Caco-2 (cell line): ENCODE data around the gene UCP2. TPM values are rescaled to one million over a fixed set of nuclear protein-coding genes. Genes with fewer than 3 reads are reported as not detected.
A peak's percentile ranks its signal among the peaks of the same experiment; 100 is the strongest.

ENCODE experiments used
- BruUV-seq: library from RNA; stranded (reverse); fragments of 400-500 nt; replicated peaks from 2 replicates; lab custom pipeline; 2021; lab: Mats Ljungman, UMichigan
- CTCF ChIA-PET: fragments of 300-600 bp; sonication (Branson Sonifier 250); formaldehyde crosslinking; loops from one replicate; lab custom pipeline; 2022; ENCODE audit warnings: antibody characterized with exemption; lab: Charles Lee
- POLR2A ChIA-PET: fragments of 300-600 bp; sonication (Branson Sonifier 250); formaldehyde crosslinking; loops from one replicate; lab custom pipeline; 2022; ENCODE audit warnings: antibody characterized with exemption; lab: Charles Lee
- DNase-seq, 2 experiments: peaks; one replicate each; pipeline versions ENCODE4 v3.0.0 to v3.0.0-alpha.2; 2020 to 2022
- H3K27me3 ChIP-seq: replicated peaks from 2 replicates; pipeline ENCODE4 v1.6.0; 2011; ENCODE audit warnings: low read length; ENCODE audit not compliant: control insufficient read depth, insufficient read depth
- H3K36me3 ChIP-seq: 2 replicates; pipeline ENCODE4 v1.5.1; 2011; ENCODE audit warnings: low read length; ENCODE audit not compliant: control insufficient read depth, insufficient read depth
- H3K4me1 ChIP-seq: fragments of 250-450 bp; sonication (Bioruptor Pico); 2 replicates; pipeline ENCODE4 v1.5.1; 2020; ENCODE audit warnings: mild to moderate bottlenecking
- H3K4me3 ChIP-seq: 2 replicates; pipeline ENCODE4 v1.5.1; 2011; ENCODE audit warnings: low read depth, mild to moderate bottlenecking, control low read depth, low read length
- H3K9me3 ChIP-seq: fragments of 250-450 bp; sonication (Bioruptor Pico); 2 replicates; pipeline ENCODE4 v1.5.1; 2020; ENCODE audit warnings: mild to moderate bottlenecking, moderate library complexity
- H3K27ac Mint-ChIP-seq: one replicate; pipeline ENCODE4 v1.8.0; 2022; ENCODE audit warnings: mixed read lengths; ENCODE audit not compliant: unreplicated experiment
- H3K27me3 Mint-ChIP-seq: one replicate; pipeline ENCODE4 v1.8.0; 2022; ENCODE audit warnings: mixed read lengths; ENCODE audit not compliant: insufficient read depth, unreplicated experiment
- H3K36me3 Mint-ChIP-seq: one replicate; pipeline ENCODE4 v1.8.0; 2022; ENCODE audit warnings: mild to moderate bottlenecking, mixed read lengths; ENCODE audit not compliant: insufficient read depth, unreplicated experiment
- H3K4me1 Mint-ChIP-seq: one replicate; pipeline ENCODE4 v1.8.0; 2022; ENCODE audit warnings: low read depth, mixed read lengths; ENCODE audit not compliant: unreplicated experiment
- H3K4me3 Mint-ChIP-seq: one replicate; pipeline ENCODE4 v1.8.0; 2022; ENCODE audit warnings: mild to moderate bottlenecking, moderate library complexity, mixed read lengths; ENCODE audit not compliant: unreplicated experiment
- H3K9me3 Mint-ChIP-seq: one replicate; pipeline ENCODE4 v1.8.0; 2022; ENCODE audit warnings: mixed read lengths; ENCODE audit not compliant: unreplicated experiment
- CTCF ChIP-seq, 2 experiments: fragments of 200-600 bp in 1 of 2; IDR thresholded peaks; 1 replicate in 1 of 2; 2 replicates in 1 of 2; pipeline versions ENCODE4 v1.5.1 to v1.8.0; 2011 to 2022; ENCODE audit warnings: antibody characterized with exemption in 1 of 2, control low read depth in 1 of 2, inconsistent platforms in 1 of 2, low read depth in 1 of 2, low read length in 1 of 2, mild to moderate bottlenecking in 1 of 2, moderate library complexity in 1 of 2; ENCODE audit not compliant: insufficient read depth in 1 of 2, severe bottlenecking in 1 of 2, unreplicated experiment in 1 of 2
- intact Hi-C: fragments of 100-400 bp; cut with micrococcal nuclease; formaldehyde crosslinking; loops from one replicate; pipeline ENCODE4 v1.10.0; 2022; ENCODE audit not compliant: unreplicated experiment
- total RNA-seq: library from RNA; stranded (reverse); gene quantifications from 2 replicates; pipeline ENCODE4 v1.2.3, GENCODE V29; 2022

Gene UCP2
- total RNA-seq, 1 experiment from 2014 or later: 144 TPM

- H3K27me3 Mint-ChIP-seq: no peaks in the 10 kb centered on the region
- no TSS peak for BruUV-seq
- peaks cover 56% of the 10 kb centered on the region for H3K36me3 Mint-ChIP-seq
Measured at GRCh38 chr11:73977856-73978519, 4.7 kb downstream of the UCP2 start.

GRCh38 chr11:73976451-73977151 lies 6.0 kb downstream of the UCP2 start:
- no TSS peak for BruUV-seq

More at GRCh38 chr11:73977856-73978519, 4.7 kb downstream of the UCP2 start:
- Mint-ChIP-seq H3K4me1 (no peaks in the 10 kb centered on the region), H3K27ac (no peak overlapping the region), H3K9me3 (no peaks in the 10 kb centered on the region), H3K4me3 (no peak overlapping the region)
- ChIA-PET POLR2A (no interaction called here), CTCF (no interaction called here)
- Histone ChIP-seq H3K4me3 (no peak overlapping the region), H3K27me3 (no peaks in the 10 kb centered on the region), H3K36me3 (peaks cover 22% of the 10 kb centered on the region), H3K9me3 (no peaks in the 10 kb centered on the region), H3K4me1 (peaks cover 7% of the 10 kb centered on the region)
- peak in 1 of 2 experiments; percentile 34 for DNase-seq
- intact Hi-C loops: no loop called here
- TF ChIP-seq CTCF (IDR thresholded peaks at IDR 0.05; ENCODE audit: insufficient read depth in 1 of 2, low read depth in 1 of 2, low read length in 1 of 2, severe bottlenecking in 1 of 2, unreplicated experiment in 1 of 2): no peak

GRCh38 chr11:73975479-73975757 lies 7.2 kb downstream of the UCP2 start:
- Mint-ChIP-seq H3K4me1 (no peaks in the 10 kb centered on the region), H3K27me3 (no peaks in the 10 kb centered on the region), H3K36me3 (peaks cover 43% of the 10 kb centered on the region), H3K9me3 (no peaks in the 10 kb centered on the region), H3K4me3 (no peak overlapping the region), H3K27ac (no peak overlapping the region)
- Histone ChIP-seq H3K27me3 (no peaks in the 10 kb centered on the region), H3K4me3 (no peak overlapping the region), H3K4me1 (no peaks in the 10 kb centered on the region), H3K9me3 (no peaks in the 10 kb centered on the region), H3K36me3 (peaks cover 18% of the 10 kb centered on the region)
- ChIA-PET POLR2A (no interaction called here), CTCF (no interaction called here)
- BruUV-seq: no TSS peak
- no peak for TF ChIP-seq CTCF (IDR thresholded peaks at IDR 0.05; ENCODE audit: insufficient read depth in 1 of 2, low read depth in 1 of 2, low read length in 1 of 2, severe bottlenecking in 1 of 2, unreplicated experiment in 1 of 2)
- intact Hi-C loops: no loop called here
- peak in 1 of 2 experiments; percentile 30 for DNase-seq

More at GRCh38 chr11:73976451-73977151, 6.0 kb downstream of the UCP2 start:
- H3K4me1 Mint-ChIP-seq: no peaks in the 10 kb centered on the region
- intact Hi-C loops: no loop called here
- DNase-seq: peak in 1 of 2 experiments; percentile 26
- CTCF ChIA-PET: no interaction called here
- no peaks in the 10 kb centered on the region for H3K9me3 Mint-ChIP-seq
- Histone ChIP-seq H3K9me3 (no peaks in the 10 kb centered on the region), H3K36me3 (peaks cover 22% of the 10 kb centered on the region), H3K4me3 (no peak overlapping the region), H3K4me1 (peaks cover 6% of the 10 kb centered on the region), H3K27me3 (no peaks in the 10 kb centered on the region)
- no peak for TF ChIP-seq CTCF (IDR thresholded peaks at IDR 0.05; ENCODE audit: insufficient read depth in 1 of 2, low read depth in 1 of 2, low read length in 1 of 2, severe bottlenecking in 1 of 2, unreplicated experiment in 1 of 2)
- no peak overlapping the region for H3K4me3 Mint-ChIP-seq
- H3K36me3 Mint-ChIP-seq: peaks cover 43% of the 10 kb centered on the region
- POLR2A ChIA-PET: interaction anchor here (0.5 kb wide), 1 partner anchor 38 kb away, joined by 6 read pairs; no protein-coding TSS in a partner anchor
- H3K27ac Mint-ChIP-seq: no peak overlapping the region
- H3K27me3 Mint-ChIP-seq: no peaks in the 10 kb centered on the region
